PFSK-1 (cell line): ENCODE results near the gene IFIT3.

Experiments used
- FOXP2 ChIP-seq: optimal IDR thresholded peaks from 2 replicates; pipeline ENCODE3; 2011; ENCODE audit warnings: borderline replicate concordance, control low read depth, inconsistent platforms; ENCODE audit not compliant: insufficient read depth; ENCODE audit errors: extremely low read length, extremely low read depth
- POLR2AphosphoS5 ChIP-seq: IDR thresholded peaks from 2 replicates; pipeline ENCODE4 v1.6.1; 2012; ENCODE audit warnings: low read depth, mild to moderate bottlenecking, control low read depth, low read length, moderate library complexity
- REST ChIP-seq, 2 experiments: IDR thresholded peaks; 2 replicates each; pipeline versions ENCODE4 v1.6.1 to v1.8.0; 2011 to 2012; ENCODE audit warnings: low read depth in 2 of 2, low read length in 2 of 2, control low read depth in 1 of 2, inconsistent platforms in 1 of 2, mild to moderate bottlenecking in 1 of 2, moderate library complexity in 1 of 2; ENCODE audit not compliant: insufficient read depth in 1 of 2
- SIN3A ChIP-seq: IDR thresholded peaks from 2 replicates; pipeline ENCODE4 v1.6.1; 2012; ENCODE audit warnings: mild to moderate bottlenecking, low read length, moderate library complexity, borderline replicate concordance; ENCODE audit not compliant: insufficient read depth
- TAF1 ChIP-seq: IDR thresholded peaks from 2 replicates; pipeline ENCODE4 v1.6.1; 2012; ENCODE audit warnings: low read length, control low read depth, borderline replicate concordance; ENCODE audit not compliant: insufficient read depth

The IFIT3 gene

DNA sequence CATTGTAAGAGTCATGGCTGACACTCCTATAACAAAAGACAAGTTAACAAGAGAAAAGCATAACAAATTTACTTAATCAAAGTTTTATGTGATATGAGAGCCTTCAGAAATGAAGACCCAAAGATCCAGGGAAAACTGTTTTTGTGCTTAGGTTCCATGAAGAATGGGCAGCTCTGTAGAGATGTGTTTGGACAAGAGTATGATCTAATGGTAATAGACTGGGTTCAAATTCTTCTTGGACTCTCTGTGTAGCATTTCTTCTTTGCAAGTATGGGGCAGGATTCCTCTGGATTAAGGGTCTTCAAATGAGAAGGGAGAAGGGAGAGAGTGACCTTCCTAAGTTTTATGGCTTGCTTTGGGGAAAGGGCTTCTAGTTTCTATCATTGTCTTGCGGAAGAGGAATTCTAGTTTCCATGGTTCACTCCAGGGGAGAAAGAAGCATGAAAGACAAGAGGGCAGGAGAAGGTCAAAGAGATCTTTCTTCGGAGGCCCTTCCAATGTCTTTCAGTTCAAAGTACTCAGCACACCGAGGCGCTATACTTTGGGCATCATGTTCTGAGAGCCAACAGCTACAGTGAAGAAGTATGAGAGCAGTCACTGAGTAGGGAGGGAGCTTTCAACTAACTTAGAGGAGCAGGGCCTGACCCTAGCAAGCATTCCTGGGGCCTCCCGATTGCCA lies 15.4 kb downstream of the IFIT3 start:
- no peak for TF ChIP-seq REST (IDR thresholded peaks at IDR 0.05; ENCODE audit: insufficient read depth in 1 of 2, low read depth in 2 of 2, low read length in 2 of 2)
- TF ChIP-seq FOXP2 = no peak

GRCh38 chr10:89344156-89344555 lies 16.4 kb downstream of the IFIT3 start:
- TF ChIP-seq SIN3A (no peak), POLR2AphosphoS5 (no peak), TAF1 (no peak), FOXP2 (no peak), REST (IDR thresholded peaks at IDR 0.05; ENCODE audit: insufficient read depth in 1 of 2, low read depth in 2 of 2, low read length in 2 of 2) (no peak)

DNA sequence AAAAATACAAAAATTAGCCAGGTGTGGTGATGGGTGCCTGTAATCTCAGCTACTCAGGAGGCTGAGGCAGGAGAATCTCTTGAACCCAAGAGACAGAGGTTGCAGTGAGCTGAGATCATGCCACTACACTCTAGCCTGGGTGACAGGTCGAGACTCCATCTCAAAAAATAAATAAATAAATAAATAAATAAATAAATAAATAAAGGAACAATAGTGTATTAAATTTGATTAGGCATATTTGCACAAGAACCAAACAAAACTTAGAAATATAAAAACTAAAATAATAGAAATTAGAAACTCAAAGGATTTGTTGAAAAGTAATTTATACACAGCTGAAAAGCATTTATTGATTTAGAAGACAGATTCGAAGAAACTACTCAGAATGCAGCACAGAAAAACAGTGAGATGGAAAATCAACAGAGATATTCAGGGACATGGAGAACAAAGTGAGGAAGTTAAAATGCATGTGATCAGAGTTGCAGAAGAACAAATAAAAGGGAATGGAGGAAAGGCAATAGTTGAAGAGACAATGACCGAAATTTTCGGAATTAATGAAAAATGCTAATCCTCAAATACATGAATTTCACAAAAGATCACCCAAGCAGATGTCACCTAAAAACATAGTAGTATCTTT lies 17.7 kb downstream of the IFIT3 start:
- TF ChIP-seq FOXP2 (no peak), REST (IDR thresholded peaks at IDR 0.05; ENCODE audit: insufficient read depth in 1 of 2, low read depth in 2 of 2, low read length in 2 of 2) (no peak), TAF1 (no peak), POLR2AphosphoS5 (no peak), SIN3A (no peak)

DNA sequence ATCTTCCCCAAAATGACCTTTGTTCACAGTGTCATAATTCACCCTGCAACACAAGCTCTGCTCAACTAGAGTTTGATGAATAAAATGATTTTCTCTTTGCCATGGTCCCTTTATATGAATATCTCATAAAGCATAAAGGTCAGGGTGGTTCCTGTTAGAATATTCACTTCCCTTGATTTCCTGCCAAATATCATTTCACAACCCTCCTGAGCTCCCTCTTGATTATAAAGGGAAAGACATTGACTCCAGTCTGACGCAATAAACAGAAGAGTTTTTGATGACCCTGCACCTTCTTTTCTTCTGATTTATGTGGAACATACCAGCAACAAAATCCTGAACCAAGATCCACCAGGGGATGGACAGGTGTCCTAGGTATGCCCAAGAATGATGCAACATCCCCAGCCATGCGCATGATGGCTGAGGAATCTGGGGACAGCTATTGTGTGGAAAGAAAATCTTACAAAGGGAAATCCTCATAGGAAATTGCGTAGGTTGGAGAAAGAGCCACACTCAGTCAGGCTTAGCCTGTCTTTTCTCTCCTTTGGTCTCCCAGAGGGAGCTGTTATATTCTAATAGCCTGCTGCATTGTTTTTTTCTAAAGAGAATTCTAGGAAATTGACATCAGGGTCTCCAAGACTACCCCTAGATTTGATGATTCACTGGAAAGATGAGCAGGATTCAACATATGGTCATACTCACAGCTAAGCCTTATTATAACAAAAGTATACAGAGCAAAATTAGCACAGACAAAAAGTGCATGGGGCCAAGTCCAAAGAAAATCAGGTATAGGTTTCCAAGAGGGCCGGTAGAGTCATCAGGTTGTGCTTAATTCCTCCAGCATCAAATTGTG lies 18.8 kb downstream of the IFIT3 start:
- TF ChIP-seq TAF1 (no peak), REST (IDR thresholded peaks at IDR 0.05; ENCODE audit: insufficient read depth in 1 of 2, low read depth in 2 of 2, low read length in 2 of 2) (no peak), SIN3A (no peak), POLR2AphosphoS5 (no peak)
